ENCODE data around the gene NSD1. TPM values are rescaled to one million over a fixed set of nuclear protein-coding genes. Genes with fewer than 3 reads are reported as not detected.

Gene NSD1
- total RNA-seq, 2 donors from 2014 or later, result 150 to 190 TPM

- H3K36me3 Mint-ChIP-seq (ENCODE audit: low read depth), result peaks cover 37% of the 10 kb centered on the region
- Histone ChIP-seq H3K4me1 (ENCODE audit: control insufficient read depth, insufficient read depth, low read length) (peaks cover 20% of the 10 kb centered on the region), H3K27me3 (ENCODE audit: control insufficient read depth, insufficient read depth, low read length, poor library complexity, severe bottlenecking) (no peaks in the 10 kb centered on the region), H3K9me3 (ENCODE audit: control insufficient read depth, low read length) (no peaks in the 10 kb centered on the region), H3K9ac (ENCODE audit: extremely low read depth, low read length, poor library complexity, severe bottlenecking) (no peak overlapping the region), H3K36me3 (ENCODE audit: control insufficient read depth, insufficient read depth, low read length) (peaks cover 60% of the 10 kb centered on the region), H3K4me3 (ENCODE audit: low read length) (no peak overlapping the region), H3K27ac (ENCODE audit: low read depth, low read length) (no peak overlapping the region)
- no peaks in the 10 kb centered on the region for H3K27me3 Mint-ChIP-seq (ENCODE audit: insufficient read depth)
- H3K4me1 Mint-ChIP-seq, result peaks cover 67% of the 10 kb centered on the region
- TF ChIP-seq, protein P1, sequence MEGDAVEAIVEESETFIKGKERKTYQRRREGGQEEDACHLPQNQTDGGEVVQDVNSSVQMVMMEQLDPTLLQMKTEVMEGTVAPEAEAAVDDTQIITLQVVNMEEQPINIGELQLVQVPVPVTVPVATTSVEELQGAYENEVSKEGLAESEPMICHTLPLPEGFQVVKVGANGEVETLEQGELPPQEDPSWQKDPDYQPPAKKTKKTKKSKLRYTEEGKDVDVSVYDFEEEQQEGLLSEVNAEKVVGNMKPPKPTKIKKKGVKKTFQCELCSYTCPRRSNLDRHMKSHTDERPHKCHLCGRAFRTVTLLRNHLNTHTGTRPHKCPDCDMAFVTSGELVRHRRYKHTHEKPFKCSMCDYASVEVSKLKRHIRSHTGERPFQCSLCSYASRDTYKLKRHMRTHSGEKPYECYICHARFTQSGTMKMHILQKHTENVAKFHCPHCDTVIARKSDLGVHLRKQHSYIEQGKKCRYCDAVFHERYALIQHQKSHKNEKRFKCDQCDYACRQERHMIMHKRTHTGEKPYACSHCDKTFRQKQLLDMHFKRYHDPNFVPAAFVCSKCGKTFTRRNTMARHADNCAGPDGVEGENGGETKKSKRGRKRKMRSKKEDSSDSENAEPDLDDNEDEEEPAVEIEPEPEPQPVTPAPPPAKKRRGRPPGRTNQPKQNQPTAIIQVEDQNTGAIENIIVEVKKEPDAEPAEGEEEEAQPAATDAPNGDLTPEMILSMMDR (conservative IDR thresholded peaks at IDR 0.05), result peak; percentile 44
- H3K4me3 Mint-ChIP-seq, result no peak overlapping the region
- peak overlapping the region; percentile 86 for H3K27ac Mint-ChIP-seq
- peak; percentile 77 for DNase-seq
- no peaks in the 10 kb centered on the region for H3K9me3 Mint-ChIP-seq
- WGBS, 2 experiments (ENCODE audit: insufficient coverage in 1 of 2, insufficient read length in 1 of 2), result 83% methylated on average over 4 of the region's 4 CpGs; no CpG with 5 or more reads in 1 of the 2 experiments
These were observed 166.8 kb downstream of the NSD1 start for GRCh38 chr5:177300236-177300880.

DNA sequence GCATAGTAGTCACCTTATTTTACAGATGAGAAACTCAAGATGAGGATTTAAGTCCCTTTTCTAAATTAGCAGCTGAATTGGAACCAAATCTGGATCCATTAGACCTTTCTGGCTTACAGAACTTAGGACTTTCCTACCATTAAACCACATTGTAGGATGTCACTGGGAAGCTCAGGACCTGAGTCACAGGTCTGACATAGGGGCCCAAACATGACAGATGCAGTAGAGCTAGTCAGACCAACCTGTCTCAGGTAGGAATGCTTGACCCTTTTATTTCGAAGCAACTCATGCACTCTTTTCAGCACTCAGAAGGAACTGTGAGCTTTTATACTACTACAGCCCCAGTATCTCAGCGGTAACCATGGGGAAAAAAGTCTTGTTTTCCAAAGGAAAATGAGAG is 167.4 kb downstream of the NSD1 start:
- H3K4me1 ChIP-seq (ENCODE audit: control insufficient read depth, insufficient read depth, low read length), result peaks cover 20% of the 10 kb centered on the region
- Mint-ChIP-seq H3K27ac (peak overlapping the region; percentile 86), H3K9me3 (no peaks in the 10 kb centered on the region), H3K36me3 (ENCODE audit: low read depth) (peaks cover 37% of the 10 kb centered on the region), H3K4me3 (no peak overlapping the region), H3K4me1 (peaks cover 61% of the 10 kb centered on the region), H3K27me3 (ENCODE audit: insufficient read depth) (no peaks in the 10 kb centered on the region)
- H3K9ac ChIP-seq (ENCODE audit: extremely low read depth, low read length, poor library complexity, severe bottlenecking), result no peak overlapping the region
- no peaks in the 10 kb centered on the region for H3K9me3 ChIP-seq (ENCODE audit: control insufficient read depth, low read length)
- peaks cover 60% of the 10 kb centered on the region for H3K36me3 ChIP-seq (ENCODE audit: control insufficient read depth, insufficient read depth, low read length)
- DNase-seq, result no peak
- no peaks in the 10 kb centered on the region for H3K27me3 ChIP-seq (ENCODE audit: control insufficient read depth, insufficient read depth, low read length, poor library complexity, severe bottlenecking)
- 92 to 100% methylated on average over 1 to 2 of the region's 2 CpGs for WGBS, 2 experiments (ENCODE audit: insufficient coverage in 1 of 2, insufficient read length in 1 of 2)
- no peak overlapping the region for H3K27ac ChIP-seq (ENCODE audit: low read depth, low read length)
- TF ChIP-seq, protein P1 (conservative IDR thresholded peaks at IDR 0.05), result no peak
- H3K4me3 ChIP-seq (ENCODE audit: low read length), result no peak overlapping the region

DNA sequence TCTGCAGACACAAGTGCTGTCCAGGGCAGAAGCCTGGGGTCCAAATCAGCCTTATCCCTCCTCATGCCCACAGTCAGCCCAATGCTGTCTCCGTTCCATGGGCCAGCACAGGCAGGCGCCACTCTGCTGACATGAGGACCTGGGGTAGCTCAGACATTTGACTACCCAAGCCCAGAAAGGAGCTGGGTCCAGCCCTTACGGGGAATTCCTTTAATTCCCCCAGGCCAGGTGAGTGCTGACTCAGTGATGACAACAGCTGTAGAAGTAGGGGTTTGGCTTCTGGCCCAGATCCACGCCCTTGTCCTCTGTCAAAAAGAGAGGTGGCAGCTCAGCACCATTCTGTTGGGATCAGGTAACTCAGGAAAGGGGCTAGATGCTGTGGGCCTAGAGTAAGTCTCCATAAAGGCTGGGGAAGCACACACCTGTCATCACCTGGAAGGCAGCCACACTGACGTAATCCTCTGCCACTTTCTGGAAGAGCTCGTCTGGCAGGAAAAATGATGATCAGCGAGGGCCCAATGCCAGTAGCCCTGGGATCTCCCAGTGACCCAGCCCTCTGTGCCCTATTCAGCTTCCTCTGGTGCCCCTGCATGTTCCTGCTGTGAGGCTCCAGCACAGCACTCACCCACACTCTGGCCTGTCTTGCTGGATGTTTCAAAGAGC is 168.1 kb downstream of the NSD1 start:
- TF ChIP-seq, protein P1 (conservative IDR thresholded peaks at IDR 0.05), result no peak
- no peak overlapping the region for H3K27ac ChIP-seq (ENCODE audit: low read depth, low read length)
- H3K27me3 Mint-ChIP-seq (ENCODE audit: insufficient read depth), result no peaks in the 10 kb centered on the region
- no peak overlapping the region for H3K9ac ChIP-seq (ENCODE audit: extremely low read depth, low read length, poor library complexity, severe bottlenecking)
- H3K27me3 ChIP-seq (ENCODE audit: control insufficient read depth, insufficient read depth, low read length, poor library complexity, severe bottlenecking), result no peaks in the 10 kb centered on the region
- H3K4me3 ChIP-seq (ENCODE audit: low read length), result no peak overlapping the region
- peaks cover 60% of the 10 kb centered on the region for H3K36me3 ChIP-seq (ENCODE audit: control insufficient read depth, insufficient read depth, low read length)
- H3K4me3 Mint-ChIP-seq, result peak overlapping the region; percentile 81
- peaks cover 54% of the 10 kb centered on the region for H3K4me1 Mint-ChIP-seq
- peaks cover 20% of the 10 kb centered on the region for H3K4me1 ChIP-seq (ENCODE audit: control insufficient read depth, insufficient read depth, low read length)
- H3K9me3 Mint-ChIP-seq, result no peaks in the 10 kb centered on the region
- peak overlapping the region; percentile 55 for H3K27ac Mint-ChIP-seq
- 95 to 96% methylated on average over 6 to 7 of the region's 7 CpGs for WGBS, 2 experiments (ENCODE audit: insufficient coverage in 1 of 2, insufficient read length in 1 of 2)
- no peaks in the 10 kb centered on the region for H3K9me3 ChIP-seq (ENCODE audit: control insufficient read depth, low read length)
- H3K36me3 Mint-ChIP-seq (ENCODE audit: low read depth), result peaks cover 37% of the 10 kb centered on the region
- DNase-seq, result peak; percentile 58
